Measurements from ENCODE around the gene SCAMP1.
"Not testable (repeated sequence)": the region's sequence is repeated elsewhere in the genome, so short reads cannot be mapped to it uniquely, and the experiment has no call there.

Gene SCAMP1

DNA sequence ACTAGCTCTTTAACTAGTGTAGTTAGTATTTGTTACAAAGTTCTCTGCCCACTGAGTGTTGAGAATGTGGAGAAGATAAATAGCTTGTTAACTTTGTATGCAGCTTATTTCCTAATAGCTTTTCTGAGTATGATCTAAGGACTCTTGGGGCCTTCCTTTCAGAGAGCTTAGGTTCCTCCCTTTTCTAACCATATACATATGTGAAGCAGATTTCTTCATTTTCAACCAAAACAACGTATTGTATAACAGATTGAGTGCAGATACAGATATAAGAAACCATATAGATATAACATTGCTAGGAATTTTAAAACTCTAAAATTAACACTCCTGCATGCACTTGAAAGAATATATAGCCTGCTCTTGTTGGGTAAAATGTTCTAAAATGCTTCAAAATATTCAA is 70.4 kb downstream of the SCAMP1 start:
- Mint-ChIP-seq H3K4me1 (ENCODE audit: low read depth) (peaks cover 1% of the 10 kb centered on the region), H3K27me3 (no peaks in the 10 kb centered on the region), H3K27ac (no peak overlapping the region), H3K9me3 (ENCODE audit: low read depth) (peaks cover 12% of the 10 kb centered on the region), H3K4me3 (no peak overlapping the region), H3K36me3 (peaks cover 52% of the 10 kb centered on the region)

DNA sequence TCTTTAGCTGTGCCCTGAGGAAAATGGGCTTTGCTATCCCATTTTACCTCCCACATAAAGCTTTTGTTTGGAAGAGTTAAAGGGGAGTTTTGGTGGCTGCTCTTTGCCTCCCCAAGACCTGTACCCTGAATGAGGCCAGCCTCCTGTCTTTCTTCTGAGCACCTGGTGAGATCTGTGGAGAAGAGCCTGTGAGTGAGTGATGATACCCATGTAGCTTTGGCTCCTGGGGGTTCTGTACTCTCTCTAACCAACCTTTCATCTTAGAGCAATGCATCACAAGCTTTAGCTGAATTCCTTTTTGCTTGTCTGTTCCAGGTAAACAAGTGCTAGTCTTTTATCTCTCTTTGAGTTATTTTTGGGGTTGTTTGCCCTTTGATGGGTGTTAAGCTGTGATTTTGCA is 73.6 kb downstream of the SCAMP1 start:
- Mint-ChIP-seq H3K4me1 (ENCODE audit: low read depth) (peaks cover 3% of the 10 kb centered on the region), H3K27me3 (no peaks in the 10 kb centered on the region), H3K36me3 (peaks cover 57% of the 10 kb centered on the region), H3K4me3 (no peak overlapping the region), H3K27ac (no peak overlapping the region), H3K9me3 (ENCODE audit: low read depth) (peaks cover 6% of the 10 kb centered on the region)

DNA sequence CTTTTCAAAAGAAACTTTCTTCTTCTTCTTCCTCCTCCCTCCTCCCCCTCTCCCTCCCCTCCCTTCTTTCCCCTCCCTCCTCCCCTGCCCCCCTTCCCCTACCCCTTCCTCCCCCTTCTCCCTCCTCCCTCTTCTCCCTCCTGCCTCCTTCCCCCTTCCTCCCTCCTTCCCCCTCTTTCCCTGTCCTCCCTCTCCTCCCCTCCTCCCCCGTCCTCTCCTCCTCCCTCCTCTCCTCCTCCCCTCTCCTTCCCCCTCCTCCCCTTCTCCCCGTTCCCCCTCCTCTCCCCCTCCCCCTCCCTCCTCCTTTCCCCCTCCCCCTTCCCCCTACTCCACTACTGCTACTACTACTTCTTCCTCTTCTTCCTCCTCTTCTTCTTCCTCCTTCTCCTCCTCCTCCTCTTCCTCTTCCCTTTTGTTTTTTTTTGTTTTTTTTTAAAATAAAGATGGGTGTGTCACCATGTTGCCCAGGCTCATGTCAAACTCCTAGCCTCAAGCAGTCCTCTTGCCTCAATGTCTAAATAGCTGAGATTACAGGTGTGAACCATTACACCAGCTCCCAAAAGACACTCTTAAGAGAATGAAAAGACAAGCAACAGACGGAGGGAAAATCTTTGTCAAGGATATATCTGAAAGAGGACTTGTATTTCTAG is 87.5 kb downstream of the SCAMP1 start:
- Mint-ChIP-seq H3K27me3 (no peaks in the 10 kb centered on the region), H3K4me3 (no peak overlapping the region), H3K4me1 (ENCODE audit: low read depth) (no peaks in the 10 kb centered on the region), H3K27ac (no peak overlapping the region), H3K36me3 (peaks cover 32% of the 10 kb centered on the region), H3K9me3 (ENCODE audit: low read depth) (peaks cover 5% of the 10 kb centered on the region)

DNA sequence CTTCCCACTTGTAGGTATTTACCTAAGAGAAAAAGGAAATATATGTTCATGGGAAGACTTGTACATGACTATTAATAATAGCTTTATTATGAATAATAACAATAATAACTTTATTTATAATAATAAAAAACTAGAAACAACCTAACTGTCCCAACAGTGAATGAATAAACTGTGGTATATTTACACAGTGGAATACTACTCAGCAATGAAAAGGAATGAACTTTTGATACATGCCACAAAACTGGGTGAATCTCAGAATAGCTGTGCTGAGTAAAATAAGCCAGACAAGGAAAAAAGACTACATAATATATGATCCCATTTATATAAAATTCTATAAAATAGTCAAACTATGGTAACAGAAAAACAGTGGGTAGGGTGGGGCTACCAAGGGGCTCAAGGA is 88.7 kb downstream of the SCAMP1 start:
- Mint-ChIP-seq H3K36me3 (peaks cover 26% of the 10 kb centered on the region), H3K4me3 (no peak overlapping the region), H3K27me3 (no peaks in the 10 kb centered on the region), H3K9me3 (ENCODE audit: low read depth) (peaks cover 5% of the 10 kb centered on the region), H3K27ac (no peak overlapping the region), H3K4me1 (ENCODE audit: low read depth) (no peaks in the 10 kb centered on the region)

DNA sequence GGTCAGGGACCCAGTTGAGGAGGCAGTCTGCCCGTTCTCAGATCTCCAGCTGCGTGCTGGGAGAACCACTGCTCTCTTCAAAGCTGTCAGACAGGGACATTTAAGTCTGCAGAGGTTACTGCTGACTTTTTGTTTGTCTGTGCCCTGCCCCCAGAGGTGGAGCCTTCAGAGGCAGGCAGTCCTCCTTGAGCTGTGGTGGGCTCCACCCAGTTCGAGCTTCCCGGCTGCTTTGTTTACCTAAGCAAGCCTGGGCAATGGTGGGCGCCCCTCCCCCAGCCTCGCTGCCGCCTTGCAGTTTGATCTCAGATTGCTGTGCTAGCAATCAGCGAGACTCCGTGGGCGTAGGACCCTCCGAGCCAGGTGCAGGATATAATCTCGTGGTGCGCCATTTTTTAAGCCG is 97.1 kb downstream of the SCAMP1 start:
- H3K9me3 Mint-ChIP-seq (ENCODE audit: low read depth); H3K4me3 Mint-ChIP-seq; H3K27ac Mint-ChIP-seq; H3K27me3 Mint-ChIP-seq: not testable (repeated sequence)
- peaks cover 29% of the 10 kb centered on the region for H3K36me3 Mint-ChIP-seq
- H3K4me1 Mint-ChIP-seq (ENCODE audit: low read depth): peaks cover 18% of the 10 kb centered on the region

DNA sequence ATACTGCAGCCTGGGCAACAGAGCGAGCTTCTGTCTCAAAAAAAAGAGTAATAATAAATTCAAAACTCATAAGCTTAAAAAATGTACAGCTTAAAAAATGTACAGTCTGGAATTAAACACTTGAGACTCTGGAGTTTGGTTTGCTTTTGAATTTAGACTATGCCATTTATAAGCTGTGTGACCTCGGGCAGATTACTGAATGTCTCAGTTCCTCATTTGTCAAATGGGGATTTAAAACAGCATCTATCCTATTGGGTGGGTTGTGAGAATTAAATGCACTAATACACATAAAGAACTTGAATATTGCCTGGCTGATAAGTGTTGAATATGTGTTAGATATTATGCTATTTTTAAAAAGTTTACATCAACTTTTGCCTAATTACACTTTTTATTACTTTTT is 98.4 kb downstream of the SCAMP1 start:
- Mint-ChIP-seq H3K9me3 (ENCODE audit: low read depth) (no peaks in the 10 kb centered on the region), H3K36me3 (peaks cover 36% of the 10 kb centered on the region), H3K27me3 (no peaks in the 10 kb centered on the region), H3K4me3 (no peak overlapping the region), H3K4me1 (ENCODE audit: low read depth) (peaks cover 18% of the 10 kb centered on the region), H3K27ac (no peak overlapping the region)

DNA sequence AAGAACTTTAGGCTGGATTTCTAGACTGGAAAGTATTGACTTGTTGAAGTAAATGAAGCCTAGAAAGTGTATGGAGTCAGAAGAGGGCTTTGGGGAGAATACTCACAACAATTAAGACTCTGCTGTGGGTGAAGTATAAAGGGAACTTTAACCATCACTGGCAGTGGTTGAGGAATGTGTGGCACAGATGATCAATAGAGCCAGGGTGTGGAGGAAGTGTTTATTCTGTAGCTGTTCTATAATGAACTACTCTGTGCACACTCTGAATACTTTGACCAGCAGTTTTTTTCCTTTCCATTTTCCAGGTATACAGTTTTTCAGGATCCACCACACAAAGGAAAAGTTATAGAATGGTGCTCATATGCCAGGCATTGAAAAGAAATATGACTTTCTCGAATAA is 106.7 kb downstream of the SCAMP1 start:
- Mint-ChIP-seq H3K9me3 (ENCODE audit: low read depth) (no peaks in the 10 kb centered on the region), H3K4me1 (ENCODE audit: low read depth) (no peaks in the 10 kb centered on the region), H3K36me3 (peaks cover 17% of the 10 kb centered on the region), H3K4me3 (no peak overlapping the region), H3K27ac (no peak overlapping the region), H3K27me3 (no peaks in the 10 kb centered on the region)

DNA sequence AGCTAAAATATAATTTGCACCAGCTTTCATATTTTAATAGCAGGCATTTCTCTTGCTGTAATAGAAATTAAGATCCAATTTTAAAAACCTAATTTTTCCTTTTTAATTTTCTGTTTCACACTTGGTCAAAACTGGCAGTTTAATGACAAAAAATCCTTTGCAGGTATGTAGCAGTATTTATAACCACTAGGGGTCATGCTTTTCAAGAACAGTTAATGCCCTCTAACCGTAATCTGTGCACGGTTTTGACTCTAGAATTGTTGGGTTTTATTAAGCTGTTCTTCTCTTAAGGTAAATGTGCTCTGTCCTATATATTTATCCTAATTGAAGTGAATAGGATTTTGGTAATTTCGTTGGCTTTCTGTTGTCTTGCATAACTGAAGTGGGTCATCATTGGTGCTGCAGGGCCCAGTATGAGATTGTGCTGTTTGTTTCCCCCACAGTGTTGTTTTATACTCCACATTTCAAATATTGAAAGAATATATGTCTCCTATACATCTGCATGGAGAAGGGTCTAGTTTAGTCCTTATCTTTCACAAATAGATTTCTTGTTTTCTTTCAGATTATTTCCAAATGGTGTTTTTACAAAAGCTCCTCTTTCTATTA is 107.4 kb downstream of the SCAMP1 start:
- Mint-ChIP-seq H3K4me1 (ENCODE audit: low read depth) (no peaks in the 10 kb centered on the region), H3K27ac (no peak overlapping the region), H3K4me3 (no peak overlapping the region), H3K36me3 (peaks cover 14% of the 10 kb centered on the region), H3K27me3 (no peaks in the 10 kb centered on the region), H3K9me3 (ENCODE audit: low read depth) (no peaks in the 10 kb centered on the region)

DNA sequence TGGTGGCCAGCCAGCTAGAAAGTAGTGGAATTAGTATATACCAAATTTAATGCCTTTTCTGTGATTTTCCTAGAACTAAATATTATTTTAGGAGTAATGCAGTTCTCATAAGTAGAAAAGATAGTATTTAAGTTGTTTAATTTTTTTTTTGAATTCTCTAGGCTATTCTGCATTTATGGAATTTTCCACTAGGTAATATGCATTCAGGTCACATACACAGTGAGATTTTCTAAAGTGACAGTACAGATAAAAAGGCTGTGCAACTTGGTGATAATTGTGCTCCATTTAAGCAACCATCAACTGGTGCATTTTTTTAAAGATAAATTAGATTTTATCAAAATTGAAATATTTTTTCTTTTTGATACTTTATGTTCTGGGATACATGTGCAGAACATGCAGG is 111.5 kb downstream of the SCAMP1 start:
- H3K4me1 Mint-ChIP-seq (ENCODE audit: low read depth): no peaks in the 10 kb centered on the region
- H3K36me3 Mint-ChIP-seq: peaks cover 7% of the 10 kb centered on the region
- H3K27ac Mint-ChIP-seq: no peak overlapping the region

DNA sequence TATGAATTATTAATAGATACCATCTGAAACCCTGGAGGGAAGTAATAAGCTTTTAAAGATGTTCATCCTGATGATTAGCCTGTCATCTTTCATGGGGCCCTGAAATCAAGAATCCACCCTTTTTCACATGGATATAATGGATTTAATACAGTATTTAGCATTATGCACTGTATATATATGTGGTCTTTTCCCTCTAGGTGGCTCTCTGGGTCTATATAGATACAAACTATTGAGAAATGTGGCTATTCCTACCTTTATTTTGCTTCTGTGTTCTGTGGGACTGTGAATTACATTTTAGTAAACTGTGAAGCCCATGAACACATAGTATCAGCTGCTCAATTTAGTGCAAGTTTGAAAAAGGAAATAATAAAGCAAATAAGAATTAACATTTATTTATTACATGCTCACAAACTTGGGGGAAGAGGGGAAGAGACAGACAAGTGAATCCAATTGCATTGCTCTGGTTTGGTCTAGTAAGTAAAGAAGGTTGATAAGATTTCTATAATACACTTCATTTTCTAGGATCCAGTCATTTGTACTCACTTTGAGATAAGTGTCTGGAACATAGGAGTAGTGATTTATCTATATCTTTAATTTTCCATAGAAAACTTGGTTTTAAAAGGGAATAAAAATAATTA is 112.2 kb downstream of the SCAMP1 start:
- no peaks in the 10 kb centered on the region for H3K4me1 Mint-ChIP-seq (ENCODE audit: low read depth)
- H3K27ac Mint-ChIP-seq: no peak overlapping the region
- H3K9me3 Mint-ChIP-seq (ENCODE audit: low read depth): no peaks in the 10 kb centered on the region
- H3K36me3 Mint-ChIP-seq: peaks cover 10% of the 10 kb centered on the region
- no peak overlapping the region for H3K4me3 Mint-ChIP-seq
- H3K27me3 Mint-ChIP-seq: no peaks in the 10 kb centered on the region

More for the DNA sequence above, 111.5 kb downstream of the SCAMP1 start:
- Mint-ChIP-seq H3K27me3 (no peaks in the 10 kb centered on the region), H3K4me3 (no peak overlapping the region), H3K9me3 (ENCODE audit: low read depth) (no peaks in the 10 kb centered on the region)

DNA sequence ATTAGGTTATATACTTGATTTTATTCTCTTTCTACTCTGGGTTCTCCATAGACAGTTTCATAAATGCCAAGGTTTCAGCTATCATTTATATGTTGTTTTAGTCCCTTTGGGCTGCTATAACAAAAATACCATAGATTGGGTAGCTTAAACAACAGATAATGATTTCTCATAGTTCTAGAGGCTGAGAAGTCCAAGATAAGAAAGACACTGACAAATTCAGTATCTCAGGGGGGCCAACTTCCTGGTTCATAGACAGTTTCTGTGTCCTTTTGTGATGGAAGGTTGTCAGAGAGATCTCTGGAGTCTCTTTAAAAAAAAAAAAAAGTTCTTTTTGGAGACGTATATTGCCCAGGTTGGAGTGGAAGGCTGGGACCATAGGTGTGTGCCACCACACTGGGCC is 113.3 kb downstream of the SCAMP1 start:
- Mint-ChIP-seq H3K27me3 (no peaks in the 10 kb centered on the region), H3K9me3 (ENCODE audit: low read depth) (no peaks in the 10 kb centered on the region), H3K4me3 (no peak overlapping the region), H3K36me3 (peaks cover 8% of the 10 kb centered on the region), H3K27ac (no peak overlapping the region), H3K4me1 (ENCODE audit: low read depth) (no peaks in the 10 kb centered on the region)

DNA sequence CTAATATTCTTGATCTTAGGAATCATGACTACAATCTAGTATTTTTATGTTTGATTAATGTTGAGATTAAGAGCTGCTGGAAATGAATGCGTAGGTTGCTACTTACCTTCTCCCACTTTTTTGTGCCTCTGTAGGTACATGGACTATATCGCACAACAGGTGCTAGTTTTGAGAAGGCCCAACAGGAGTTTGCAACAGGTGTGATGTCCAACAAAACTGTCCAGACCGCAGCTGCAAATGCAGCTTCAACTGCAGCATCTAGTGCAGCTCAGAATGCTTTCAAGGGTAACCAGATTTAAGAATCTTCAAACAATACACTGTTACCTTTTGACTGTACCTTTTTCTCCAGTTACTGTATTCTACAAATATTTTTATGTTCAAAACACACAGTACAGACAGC is 115.0 kb downstream of the SCAMP1 start:
- Mint-ChIP-seq H3K27me3 (no peaks in the 10 kb centered on the region), H3K4me3 (no peak overlapping the region), H3K4me1 (ENCODE audit: low read depth) (no peaks in the 10 kb centered on the region), H3K9me3 (ENCODE audit: low read depth) (no peaks in the 10 kb centered on the region), H3K27ac (no peak overlapping the region), H3K36me3 (peaks cover 6% of the 10 kb centered on the region)

DNA sequence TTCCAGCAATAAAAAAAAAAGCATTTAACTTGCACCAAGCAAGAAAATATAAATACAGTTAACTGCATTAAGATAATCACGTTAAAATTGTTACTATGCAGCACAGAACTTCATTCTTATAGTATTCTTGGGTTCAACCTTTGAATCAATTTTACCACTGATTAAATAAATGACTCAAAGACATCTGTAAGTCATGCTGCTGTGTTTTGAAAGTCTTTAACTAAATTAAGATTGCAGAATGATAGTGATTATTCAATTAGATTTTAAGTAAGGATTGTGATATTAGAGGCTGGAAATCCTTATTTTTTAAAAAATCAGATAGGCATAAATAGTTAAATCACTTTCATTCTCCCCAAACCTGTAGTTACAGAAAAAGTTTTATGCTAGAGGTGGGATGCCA is 116.4 kb downstream of the SCAMP1 start:
- Mint-ChIP-seq H3K4me1 (ENCODE audit: low read depth) (no peaks in the 10 kb centered on the region), H3K36me3 (peaks cover 6% of the 10 kb centered on the region), H3K9me3 (ENCODE audit: low read depth) (no peaks in the 10 kb centered on the region), H3K27me3 (no peaks in the 10 kb centered on the region), H3K27ac (no peak overlapping the region), H3K4me3 (no peak overlapping the region)

DNA sequence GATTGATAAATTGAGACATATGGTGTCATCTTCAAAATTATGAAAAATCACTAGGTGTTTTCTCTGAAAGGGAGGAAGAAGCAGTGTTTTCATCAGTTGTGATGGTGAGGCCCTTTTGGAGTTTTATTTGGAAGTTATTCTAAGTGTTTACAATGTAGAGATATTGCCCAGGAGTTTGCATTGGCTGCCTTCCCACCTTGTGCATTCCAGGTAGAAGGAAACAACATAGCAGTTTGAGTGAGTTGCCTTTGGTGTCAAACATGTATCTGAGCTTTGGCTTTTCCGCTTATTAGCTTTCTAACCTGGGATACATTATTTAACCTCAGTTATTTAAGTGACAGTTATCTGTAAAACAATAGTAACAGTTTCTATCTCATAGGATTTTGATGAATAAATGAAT is 122.5 kb downstream of the SCAMP1 start:
- Mint-ChIP-seq H3K4me1 (ENCODE audit: low read depth) (peaks cover 13% of the 10 kb centered on the region), H3K27me3 (no peaks in the 10 kb centered on the region), H3K27ac (no peak overlapping the region), H3K9me3 (ENCODE audit: low read depth) (no peaks in the 10 kb centered on the region), H3K36me3 (no peaks in the 10 kb centered on the region), H3K4me3 (no peak overlapping the region)

DNA sequence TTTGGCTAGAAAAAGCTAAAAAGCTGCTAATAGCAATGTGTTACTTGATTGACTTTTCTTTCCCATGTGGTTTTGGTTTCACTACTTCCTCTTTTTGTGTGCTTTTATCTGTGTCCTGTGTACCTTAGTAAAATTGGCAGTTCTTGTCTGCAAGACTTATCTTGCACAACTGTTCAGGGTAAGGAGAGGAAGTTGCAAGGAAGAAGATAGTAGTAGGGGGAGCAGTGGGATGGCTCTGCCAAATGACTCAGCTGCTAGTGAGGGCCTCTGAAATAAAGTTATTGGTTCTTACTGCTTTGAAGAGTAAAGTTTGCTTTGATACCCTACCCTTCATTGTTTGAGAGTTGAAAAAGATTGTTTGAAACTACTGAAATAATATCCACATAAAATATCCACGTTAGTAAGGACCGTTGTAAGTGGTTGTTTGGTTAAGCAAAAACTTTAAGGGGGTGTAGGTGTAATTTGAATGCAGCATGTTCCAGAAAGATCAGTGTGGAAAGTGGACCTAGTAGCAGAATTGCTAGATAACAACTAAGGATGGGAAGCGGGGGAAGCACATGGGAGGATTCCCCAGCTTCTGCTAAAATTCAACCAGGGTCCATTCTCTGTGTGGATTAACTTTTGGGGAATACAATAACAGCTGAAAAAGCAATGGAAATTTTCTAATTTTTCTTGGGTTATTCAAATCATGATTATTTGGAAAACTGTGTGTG is 123.5 kb downstream of the SCAMP1 start:
- H3K9me3 Mint-ChIP-seq (ENCODE audit: low read depth): no peaks in the 10 kb centered on the region
- H3K27ac Mint-ChIP-seq: no peak overlapping the region
- no peaks in the 10 kb centered on the region for H3K36me3 Mint-ChIP-seq
- no peak overlapping the region for H3K4me3 Mint-ChIP-seq
- H3K4me1 Mint-ChIP-seq (ENCODE audit: low read depth): peaks cover 13% of the 10 kb centered on the region
- no peaks in the 10 kb centered on the region for H3K27me3 Mint-ChIP-seq
